ENCODE data around the gene NDRG2.

Gene NDRG2

DNA sequence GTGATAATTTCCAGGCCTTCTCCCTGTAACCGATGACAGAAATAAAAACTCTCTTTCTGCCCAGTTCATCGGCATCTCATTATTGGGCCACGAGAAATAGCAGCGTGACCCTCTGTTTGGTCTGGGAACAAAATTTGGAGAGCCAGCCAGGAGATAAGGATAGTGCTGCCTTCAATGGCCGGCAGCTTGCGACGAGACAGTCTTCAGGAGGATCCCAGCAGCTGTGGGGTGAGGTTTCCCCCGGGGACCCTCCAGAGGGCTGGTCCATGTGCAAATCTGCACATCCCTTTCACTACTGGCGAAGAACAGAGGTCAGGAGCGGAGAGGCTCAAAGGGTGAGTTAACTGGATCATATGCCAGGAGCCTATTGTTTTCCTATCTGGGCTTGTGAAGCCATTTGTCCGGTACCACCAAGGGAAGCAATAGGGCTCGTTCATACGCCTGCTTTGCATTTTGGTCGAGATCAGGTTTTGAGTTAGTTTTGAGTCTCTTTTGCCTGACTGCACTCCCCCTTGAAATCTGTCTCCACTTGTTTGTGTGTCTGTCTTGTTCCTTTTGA, 21.0 kb downstream of the NDRG2 start:
- DNase-seq = no peak

GRCh38 chr14:21001218-21001617, 23.6 kb downstream of the NDRG2 start:
- no peak for DNase-seq

GRCh38 chr14:20999591-20999990, 25.3 kb downstream of the NDRG2 start:
- DNase-seq = peak in 1 of 4 experiments; percentile 18

GRCh38 chr14:20998674-20999366, 26.0 kb downstream of the NDRG2 start, which contains the start of gene SLC39A2:
SLC39A2 (plus strand) TSS chr14:20999293; CDS start chr14:20999447, 154 bp downstream.
- DNase-seq = peak in 2 of 4 experiments; percentile 42 to 58

DNA sequence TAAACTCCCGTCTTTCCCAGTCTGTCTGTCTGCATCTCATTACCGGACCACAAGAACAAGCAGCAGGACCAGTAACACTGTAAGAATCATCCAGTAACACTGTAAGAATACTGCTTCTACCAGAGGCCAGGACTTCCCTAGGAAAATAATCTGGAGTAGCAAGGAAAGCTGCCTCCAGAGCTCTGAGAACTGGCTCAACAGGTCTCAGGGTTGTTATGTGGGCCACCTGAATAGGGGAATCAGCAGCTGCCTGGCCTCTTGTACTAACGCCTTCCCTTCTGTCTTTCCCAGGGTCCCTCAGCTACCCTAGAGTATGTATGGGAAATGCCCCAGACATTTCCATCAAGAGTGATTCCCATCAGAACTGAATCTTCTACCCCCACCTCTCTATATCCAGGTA, 26.7 kb downstream of the NDRG2 start:
- no peak for DNase-seq

- DNase-seq = no peak
These were observed 27.3 kb downstream of the NDRG2 start for GRCh38 chr14:20997564-20997963.

- DNase-seq = no peak
These were observed 27.7 kb downstream of the NDRG2 start for GRCh38 chr14:20997115-20997514.

DNA sequence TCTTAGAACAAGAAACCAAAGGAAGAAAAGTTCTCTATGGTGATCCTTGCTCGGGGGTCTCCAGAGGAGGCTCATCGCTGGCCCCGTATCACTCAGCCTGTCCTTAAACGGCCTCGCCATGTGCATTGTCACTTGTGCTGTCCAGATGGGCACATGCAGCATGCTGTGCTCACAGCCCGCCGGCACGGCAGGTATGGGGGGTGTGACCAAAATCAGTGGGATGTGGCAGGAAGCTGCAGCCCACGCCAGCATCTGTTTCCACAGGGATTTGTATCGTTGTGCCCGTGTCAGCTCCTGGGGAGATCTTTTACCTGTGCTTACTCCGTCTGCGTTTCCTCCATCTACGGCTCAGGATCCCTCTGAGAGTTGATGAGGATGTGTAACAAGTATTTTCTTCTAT, 28.3 kb downstream of the NDRG2 start:
- DNase-seq = no peak

- peak; percentile 92 to 98 (median 96) for DNase-seq
These were observed 34.9 kb downstream of the NDRG2 start, which contains the start of gene METTL17 for GRCh38 chr14:20989787-20990600. METTL17 (plus strand) TSS chr14:20989980; CDS start chr14:20990003, 23 bp downstream.

DNA sequence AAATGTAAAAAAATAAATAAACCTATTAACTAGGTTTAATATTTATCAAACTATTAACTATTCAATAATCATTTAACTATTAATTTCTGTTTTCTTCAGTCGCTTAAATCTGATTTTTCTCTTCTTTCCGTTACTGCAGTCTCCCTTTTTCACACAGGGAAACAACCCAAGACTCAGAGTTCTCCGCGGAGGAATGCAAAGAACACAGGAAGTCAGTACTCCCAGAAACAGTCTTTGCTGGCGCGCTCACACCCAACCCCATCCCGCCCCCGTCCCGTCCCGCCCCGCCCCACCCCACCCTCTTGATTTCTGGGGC, 35.4 kb downstream of the NDRG2 start:
- no peak for DNase-seq

GRCh38 chr14:20988717-20989470, 36.0 kb downstream of the NDRG2 start:
- DNase-seq = peak; percentile 39 to 76 (median 60)

- DNase-seq = peak; percentile 70 to 89 (median 78)
These were observed 38.0 kb downstream of the NDRG2 start for GRCh38 chr14:20986811-20987210.

GRCh38 chr14:20985650-20986049, 39.2 kb downstream of the NDRG2 start:
- DNase-seq = peak in 3 of 4 experiments; percentile 45 to 61 (median 47)

DNA sequence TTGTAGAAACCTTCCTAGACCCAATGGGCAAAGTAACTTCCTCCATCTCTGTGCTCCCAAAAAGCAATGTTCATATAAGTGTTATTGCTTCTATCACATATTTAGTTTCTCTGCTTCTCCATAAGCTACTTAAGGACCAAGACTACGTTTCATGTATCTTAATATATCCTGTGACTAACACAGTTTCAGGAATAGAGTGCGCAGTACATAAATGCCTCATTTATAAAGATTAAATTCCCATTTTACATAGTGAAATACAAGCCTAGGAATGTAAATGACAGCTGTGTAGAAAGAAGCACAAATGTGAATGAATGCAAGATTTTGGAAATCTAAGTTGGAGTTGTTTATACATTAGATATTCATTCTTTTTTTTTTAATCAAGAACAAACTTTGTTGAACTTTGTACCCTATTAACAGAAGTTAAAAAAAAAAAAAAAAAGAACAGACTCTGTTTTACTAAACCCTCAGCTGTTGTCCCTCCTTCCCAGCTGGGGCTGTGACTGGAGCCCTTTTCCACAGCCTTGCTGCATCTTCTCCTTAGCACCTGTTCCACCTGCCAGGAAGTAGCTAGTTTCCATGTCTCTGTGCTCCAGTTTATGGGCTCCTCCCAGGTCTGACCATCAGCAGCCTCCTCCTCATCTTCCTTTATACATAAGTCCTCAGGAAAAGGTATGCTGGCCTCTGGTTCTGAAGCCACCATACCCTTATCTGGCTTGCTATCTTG, 42.1 kb downstream of the NDRG2 start:
- DNase-seq = no peak

- peak in 3 of 4 experiments; percentile 41 to 66 (median 44) for DNase-seq
These were observed 44.0 kb downstream of the NDRG2 start for GRCh38 chr14:20980906-20981305.

DNA sequence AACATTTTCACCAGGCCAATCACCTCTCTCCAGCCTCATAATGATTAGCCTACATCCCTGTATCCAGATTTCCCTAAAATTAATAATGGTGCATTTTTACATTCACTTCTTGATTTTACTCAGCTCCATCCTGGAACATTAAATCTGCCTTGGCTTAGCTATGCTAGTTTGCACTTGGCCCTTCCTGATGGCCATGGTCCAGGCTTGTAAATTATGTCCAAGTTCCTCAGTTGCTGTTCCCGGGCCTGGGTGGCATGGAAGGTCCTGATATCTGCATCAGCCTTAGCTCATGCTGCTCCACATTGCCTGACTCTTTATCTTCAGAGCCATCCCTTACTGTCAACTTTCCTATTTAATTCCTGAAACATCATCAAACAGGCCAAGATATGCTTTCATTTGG, 46.2 kb downstream of the NDRG2 start:
- DNase-seq = no peak

GRCh38 chr14:20976291-20976690, 48.6 kb downstream of the NDRG2 start:
- DNase-seq = no peak

- no peak for DNase-seq
These were observed 51.4 kb downstream of the NDRG2 start for GRCh38 chr14:20973501-20973900.

DNA sequence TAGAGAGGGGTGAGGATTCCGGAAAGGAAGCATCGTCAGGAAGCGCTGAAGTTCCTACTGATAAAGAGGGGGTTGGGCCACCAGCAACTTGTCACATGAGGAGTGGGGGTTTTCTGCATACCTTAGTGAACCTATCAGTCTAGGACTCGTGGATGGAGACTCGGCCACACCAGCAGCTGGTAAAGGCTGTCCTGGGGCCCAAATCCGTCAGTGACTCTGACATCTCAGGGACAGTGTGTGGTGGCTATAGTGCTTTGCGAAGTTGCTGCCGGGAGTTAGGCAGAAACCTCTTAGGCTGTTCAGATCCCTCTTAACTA, 53.2 kb downstream of the NDRG2 start:
- no peak for DNase-seq

GRCh38 chr14:20970983-20971704, 53.7 kb downstream of the NDRG2 start:
- peak; percentile 88 to 94 (median 92) for DNase-seq

GRCh38 chr14:20970647-20970982, 54.2 kb downstream of the NDRG2 start:
- no peak for DNase-seq

DNA sequence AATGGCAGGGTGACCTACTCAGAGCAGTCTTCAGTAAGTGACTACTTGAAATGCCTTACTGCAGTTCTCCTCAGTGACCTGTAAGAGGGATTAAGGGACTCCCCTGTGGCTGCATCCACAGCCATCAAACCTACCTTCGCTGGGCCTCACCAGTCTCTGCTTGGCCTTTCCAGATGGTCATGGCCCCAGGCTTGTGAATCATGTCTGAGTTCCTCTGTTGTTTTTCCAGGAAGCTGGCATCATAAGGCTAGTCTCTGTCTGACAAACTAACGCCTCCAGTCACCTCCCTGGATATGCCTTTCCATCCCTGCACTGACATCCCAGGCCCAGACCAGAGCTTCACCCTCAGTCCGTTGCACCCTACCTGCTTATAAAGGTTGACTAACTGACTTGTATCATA, 55.5 kb downstream of the NDRG2 start:
- no peak for DNase-seq
